Omental fat pad (tissue), 4 donors: ENCODE measurements around the gene LATS2. TPM values are rescaled to one million over a fixed set of nuclear protein-coding genes. Genes with fewer than 3 reads are reported as not detected.

Experiments
- ATAC-seq: fragments of 150-250 bp; one replicate; pipeline ENCODE4 v1.9.1; 2016; ENCODE audit warnings: mild to moderate bottlenecking, moderate library complexity; ENCODE audit not compliant: low FRiP score
- DNase-seq: peaks from one replicate; pipeline ENCODE4 v3.0.0-alpha.2; 2019; ENCODE audit warnings: low spot score
- total RNA-seq, 4 donors: library from RNA; depleted of rRNA; stranded (reverse); fragments of >200 nt; gene quantifications; one replicate each; pipeline ENCODE4 v1.1.0, GENCODE V29; 2016
- TF ChIP-seq, protein P1 (sequence below), 3 donors: fragments of 450-650 bp; IDR thresholded peaks; one replicate each; pipeline ENCODE4 v1.5.1; 2016 to 2017; ENCODE audit warnings: antibody characterized with exemption in 3 of 3, mild to moderate bottlenecking in 3 of 3, moderate library complexity in 2 of 3

LATS2 gene
- total RNA-seq, 4 donors from 2014 or later: 27.6 to 48.0 (median 36.4) TPM

DNA sequence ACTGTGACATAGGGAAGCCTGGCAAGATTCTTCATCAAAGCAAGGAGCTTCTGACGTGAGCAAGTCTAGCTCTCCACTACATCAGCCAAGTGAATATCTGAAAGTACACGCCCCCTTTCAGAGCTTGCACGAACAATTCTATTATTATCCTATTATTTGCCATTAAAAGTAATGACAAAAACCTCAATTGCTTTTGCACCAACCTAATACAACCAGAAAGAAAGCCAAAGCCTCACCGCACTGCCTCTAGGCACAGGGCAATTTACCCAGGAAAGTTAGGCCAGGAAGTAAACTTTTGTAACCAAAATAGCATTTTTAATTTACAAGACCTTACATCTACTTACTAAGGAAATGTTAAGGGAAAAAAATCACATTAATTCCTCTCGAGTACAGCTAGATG, 41.2 kb downstream of the LATS2 start:
- TF ChIP-seq, protein P1, sequence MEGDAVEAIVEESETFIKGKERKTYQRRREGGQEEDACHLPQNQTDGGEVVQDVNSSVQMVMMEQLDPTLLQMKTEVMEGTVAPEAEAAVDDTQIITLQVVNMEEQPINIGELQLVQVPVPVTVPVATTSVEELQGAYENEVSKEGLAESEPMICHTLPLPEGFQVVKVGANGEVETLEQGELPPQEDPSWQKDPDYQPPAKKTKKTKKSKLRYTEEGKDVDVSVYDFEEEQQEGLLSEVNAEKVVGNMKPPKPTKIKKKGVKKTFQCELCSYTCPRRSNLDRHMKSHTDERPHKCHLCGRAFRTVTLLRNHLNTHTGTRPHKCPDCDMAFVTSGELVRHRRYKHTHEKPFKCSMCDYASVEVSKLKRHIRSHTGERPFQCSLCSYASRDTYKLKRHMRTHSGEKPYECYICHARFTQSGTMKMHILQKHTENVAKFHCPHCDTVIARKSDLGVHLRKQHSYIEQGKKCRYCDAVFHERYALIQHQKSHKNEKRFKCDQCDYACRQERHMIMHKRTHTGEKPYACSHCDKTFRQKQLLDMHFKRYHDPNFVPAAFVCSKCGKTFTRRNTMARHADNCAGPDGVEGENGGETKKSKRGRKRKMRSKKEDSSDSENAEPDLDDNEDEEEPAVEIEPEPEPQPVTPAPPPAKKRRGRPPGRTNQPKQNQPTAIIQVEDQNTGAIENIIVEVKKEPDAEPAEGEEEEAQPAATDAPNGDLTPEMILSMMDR (IDR thresholded peaks at IDR 0.05): no peak
- no peak for ATAC-seq

DNA sequence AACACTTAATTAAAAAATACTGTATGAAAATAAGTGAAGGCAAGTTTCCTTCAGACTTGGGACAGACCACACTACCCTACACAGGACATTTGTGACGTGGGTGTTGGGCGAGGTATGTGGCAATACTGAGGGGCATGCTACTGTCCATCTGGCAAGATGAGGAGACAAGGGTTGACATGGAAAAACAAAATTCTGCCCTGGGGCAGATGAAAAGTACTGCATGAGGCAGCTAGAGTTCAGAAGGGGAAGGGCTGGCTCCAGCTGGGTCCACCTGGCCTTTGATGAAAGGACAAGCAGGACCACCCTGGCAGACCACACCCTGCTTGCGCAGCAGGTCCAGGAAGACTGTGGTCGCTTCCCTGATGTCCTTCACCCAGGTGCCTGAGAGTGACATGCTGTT, 43.2 kb downstream of the LATS2 start:
- TF ChIP-seq, protein P1 (IDR thresholded peaks at IDR 0.05): no peak
- DNase-seq (no peak), ATAC-seq (no peak)

More for the DNA sequence above, 41.2 kb downstream of the LATS2 start:
- no peak for DNase-seq

DNA sequence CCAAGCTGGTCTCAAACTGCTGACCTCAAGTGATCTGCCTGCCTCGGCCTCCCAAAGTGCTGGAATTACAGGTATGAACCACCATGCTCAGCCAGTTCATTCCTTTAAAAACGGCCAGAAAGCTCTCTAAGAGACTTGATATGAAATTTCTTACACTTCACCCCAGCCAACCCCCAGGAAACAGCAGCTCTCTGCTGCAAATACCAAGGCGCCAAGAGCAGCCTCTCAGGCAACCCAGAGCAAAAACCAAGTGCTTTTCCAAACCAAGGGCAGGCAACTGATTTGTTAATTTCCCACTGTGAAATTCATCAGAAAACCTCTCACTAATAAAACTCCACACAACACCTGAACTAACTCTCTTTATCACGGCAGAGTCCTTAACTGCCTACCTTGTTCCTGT, 44.9 kb downstream of the LATS2 start:
- TF ChIP-seq, protein P1 (IDR thresholded peaks at IDR 0.05): no peak
- ATAC-seq: no peak
- no peak for DNase-seq

DNA sequence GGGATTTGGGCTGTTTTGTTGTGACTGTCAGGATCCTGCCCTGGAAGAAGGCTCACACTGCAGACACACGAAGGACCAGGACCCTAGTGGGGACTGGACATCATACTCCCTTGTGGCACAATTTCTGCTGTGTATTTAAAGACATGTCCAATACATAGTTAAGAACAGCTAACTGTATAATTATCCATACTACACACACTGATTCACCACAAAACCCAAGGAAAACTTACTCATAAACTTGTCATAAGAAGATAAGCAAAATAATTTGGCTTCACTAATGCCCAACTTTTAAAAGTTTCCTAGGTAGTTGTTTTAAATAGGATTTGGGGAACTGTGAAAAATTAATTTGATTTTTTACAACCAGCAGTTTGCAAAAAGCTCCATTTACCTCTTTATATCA, 46.1 kb downstream of the LATS2 start:
- ATAC-seq (no peak), DNase-seq (no peak)
- TF ChIP-seq, protein P1 (IDR thresholded peaks at IDR 0.05): no peak

DNA sequence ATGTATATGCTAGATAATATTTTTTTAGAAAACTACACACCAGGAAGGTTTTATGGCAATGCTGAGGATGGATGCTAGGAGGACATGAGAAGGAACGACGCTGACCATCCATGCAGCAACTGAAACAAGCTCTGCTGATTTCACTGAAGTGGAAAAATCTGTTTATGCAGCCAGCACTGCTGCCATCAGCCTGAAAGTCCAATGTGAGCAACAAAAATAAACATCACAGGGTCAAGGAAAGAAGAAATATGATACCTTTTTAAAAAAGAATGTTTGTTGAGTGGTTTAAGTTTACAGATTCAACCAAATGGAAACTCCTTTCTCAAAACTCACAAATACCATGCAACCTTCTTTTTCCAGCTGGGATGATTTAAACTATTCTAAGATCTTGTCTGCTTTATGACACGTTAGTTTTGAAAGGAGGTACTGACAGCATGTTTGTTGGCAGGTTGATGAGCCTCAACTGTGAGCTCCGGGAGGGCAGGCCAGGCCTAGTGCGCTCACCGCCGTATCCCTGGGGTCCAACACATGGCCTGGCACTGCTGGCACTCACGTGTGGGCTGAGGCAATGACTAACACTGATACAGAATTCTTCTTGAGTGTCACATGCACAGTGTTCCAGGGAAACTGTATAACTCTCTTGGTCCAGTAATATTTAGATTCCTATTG, 46.8 kb downstream of the LATS2 start:
- DNase-seq: no peak
- peak; percentile 20 for ATAC-seq
- TF ChIP-seq, protein P1 (IDR thresholded peaks at IDR 0.05): no peak

DNA sequence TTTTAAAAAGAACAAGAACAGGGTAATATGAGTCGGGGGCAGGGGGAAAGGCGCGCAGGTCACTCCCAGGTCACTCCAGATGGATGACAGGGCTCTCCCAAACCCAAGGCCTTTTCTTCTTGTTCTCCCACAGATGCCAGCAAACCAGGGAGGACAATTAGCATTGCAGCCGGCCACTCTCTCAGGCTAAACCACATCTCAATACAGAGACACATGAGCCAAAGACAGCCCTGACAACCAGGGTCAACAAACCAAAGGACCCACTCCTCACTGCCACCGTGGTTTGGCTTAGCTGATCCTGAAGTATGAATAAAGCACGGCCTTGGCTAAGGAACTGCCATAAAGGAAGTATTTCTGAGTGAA, 47.3 kb downstream of the LATS2 start:
- no peak for DNase-seq
- TF ChIP-seq, protein P1 (IDR thresholded peaks at IDR 0.05): no peak
- ATAC-seq: no peak

DNA sequence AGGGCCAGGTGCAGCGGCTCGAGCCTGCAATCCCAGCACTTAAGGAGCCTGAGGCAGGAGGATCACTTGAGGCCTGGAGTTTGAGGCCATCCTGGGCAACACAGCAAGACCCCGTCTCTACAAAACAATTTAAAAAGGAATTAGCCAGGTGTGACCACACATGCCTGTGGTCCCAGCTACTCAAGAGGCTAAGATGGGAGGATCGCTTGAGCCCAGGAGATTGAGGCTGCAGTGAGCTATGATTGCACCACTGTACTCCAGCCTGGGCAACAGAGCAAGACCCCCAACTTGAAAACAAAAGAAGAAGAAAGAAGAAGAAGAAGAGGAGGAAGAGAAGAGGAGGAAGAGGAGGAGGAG, 47.7 kb downstream of the LATS2 start:
- ATAC-seq: no peak
- no peak for DNase-seq
- TF ChIP-seq, protein P1 (IDR thresholded peaks at IDR 0.05): no peak
